ENCODE measurements around the gene SYNE3. TPM values are rescaled to one million over a fixed set of nuclear protein-coding genes. Genes with fewer than 3 reads are reported as not detected.
A peak's percentile ranks its signal among the peaks of the same experiment; 100 is the strongest.

Gene SYNE3
- total and polyA plus RNA-seq, 10 of the 15 experiments (the other 5 are each of a cell fraction or from before 2014, with no cell fraction given) = 1.4 to 44.1 (median 13.4) TPM

DNA sequence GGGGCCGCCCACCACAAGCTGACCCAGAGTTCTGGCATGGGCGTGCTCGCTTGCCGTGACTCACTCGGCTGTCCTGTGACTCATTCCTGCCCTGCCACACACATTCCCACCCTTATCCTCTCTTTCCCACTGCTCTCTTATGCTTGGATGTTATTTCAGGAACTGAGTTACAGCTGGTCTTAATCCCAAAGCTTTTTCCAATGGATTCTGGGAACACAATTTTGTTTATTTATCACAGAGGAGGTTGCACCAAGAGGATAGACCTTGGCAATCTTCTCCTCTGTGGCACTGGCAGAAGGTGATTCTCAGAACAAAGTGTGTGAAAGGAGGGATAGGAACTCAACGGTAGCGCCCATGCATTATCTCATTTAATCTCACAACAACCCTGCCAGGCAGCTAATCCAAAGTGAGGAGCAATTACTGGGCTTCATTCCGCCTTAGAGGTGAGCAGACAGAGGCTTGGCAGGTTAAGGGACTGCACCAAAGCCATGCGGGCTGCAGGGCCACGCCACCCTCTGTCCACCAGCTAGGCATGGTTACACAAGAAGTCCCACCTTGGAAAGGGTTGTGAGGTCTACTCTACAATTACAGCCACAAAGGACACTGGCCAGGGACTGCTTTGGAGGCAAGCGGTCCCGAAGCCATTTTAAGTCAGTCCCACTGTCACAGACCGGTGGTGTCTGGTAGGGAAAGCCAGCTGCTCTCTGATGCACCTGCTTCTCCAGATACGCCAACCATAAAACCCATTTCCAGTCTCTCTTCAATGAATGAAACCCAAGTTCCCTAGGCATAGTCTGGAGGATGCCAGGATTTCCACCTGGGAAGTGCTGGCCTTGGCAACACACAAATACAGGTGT lies 32.9 kb downstream of the SYNE3 start:
- 75% methylated on average over 14 of the region's 14 CpGs for WGBS (ENCODE audit: insufficient coverage, insufficient replicate concordance, low lambda C conversion rate, missing lambda C conversion rate)
- RAD21 ChIA-PET (ENCODE audit: unreplicated experiment) = interaction anchor here (0.9 to 1.4 kb wide), 3 partner anchors 9 to 41 kb away, joined by 3 to 4 read pairs (median 3); no protein-coding TSS in a partner anchor
- no peak overlapping the region for H3K27ac ChIP-seq (ENCODE audit: control insufficient read depth, insufficient read depth)
- SMC1A ChIA-PET (ENCODE audit: uncharacterized antibody, unreplicated experiment) = interaction anchor here (0.8 to 3.2 kb wide), 7 partner anchors 9 to 47 kb away, joined by 3 to 12 read pairs (median 4); no protein-coding TSS in a partner anchor
- BruUV-seq (replicated peaks) = no TSS peak
- peaks cover 24% of the 10 kb centered on the region for H3K4me1 ChIP-seq (ENCODE audit: control insufficient read depth, insufficient read depth, low read length)
- intact Hi-C loops (cut with micrococcal nuclease; ENCODE audit: unreplicated experiment) (no loop called here), in situ Hi-C loops (cut with MboI) (no loop called here)
- H3K79me2 ChIP-seq (ENCODE audit: control insufficient read depth, insufficient read depth, low read length) = peaks cover 46% of the 10 kb centered on the region
- CTCF ChIA-PET = interaction anchor here (0.9 kb wide), 1 partner anchor 30 kb away, joined by 3 read pairs; no protein-coding TSS in a partner anchor
- ATAC-seq (no peak), FAIRE-seq (no peak), DNase-seq (ENCODE audit: low read depth, low spot score) (no peak)
- H2AFZ ChIP-seq (ENCODE audit: control insufficient read depth, low read depth, low read length) = no peak overlapping the region
- H4K20me1 ChIP-seq (ENCODE audit: control insufficient read depth, insufficient read depth) = no peaks in the 10 kb centered on the region
- peaks cover 4 to 10% of the 10 kb centered on the region in 2 experiments; a peak in 3 of 4 replicates for H3K36me3 ChIP-seq (ENCODE audit: control insufficient read depth in 2 of 2, insufficient read depth in 2 of 2, low read length in 1 of 2)
- TF ChIP-seq TCF3 (IDR thresholded peaks at IDR 0.05; ENCODE audit: borderline replicate concordance, insufficient read depth, low read depth, low read length) (0 out of 2 replicates have a peak, but pooled peaks have one; percentile 52), ATF7 (IDR thresholded peaks at IDR 0.05; ENCODE audit: low read depth) (no peak)
- TF ChIP-seq, protein P1, sequence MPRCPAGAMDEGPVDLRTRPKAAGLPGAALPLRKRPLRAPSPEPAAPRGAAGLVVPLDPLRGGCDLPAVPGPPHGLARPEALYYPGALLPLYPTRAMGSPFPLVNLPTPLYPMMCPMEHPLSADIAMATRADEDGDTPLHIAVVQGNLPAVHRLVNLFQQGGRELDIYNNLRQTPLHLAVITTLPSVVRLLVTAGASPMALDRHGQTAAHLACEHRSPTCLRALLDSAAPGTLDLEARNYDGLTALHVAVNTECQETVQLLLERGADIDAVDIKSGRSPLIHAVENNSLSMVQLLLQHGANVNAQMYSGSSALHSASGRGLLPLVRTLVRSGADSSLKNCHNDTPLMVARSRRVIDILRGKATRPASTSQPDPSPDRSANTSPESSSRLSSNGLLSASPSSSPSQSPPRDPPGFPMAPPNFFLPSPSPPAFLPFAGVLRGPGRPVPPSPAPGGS (IDR thresholded peaks at IDR 0.05; ENCODE audit: borderline replicate concordance, insufficient read depth, low read depth, low read length, poor library complexity, severe bottlenecking) = peak; percentile 88
- no peaks in the 10 kb centered on the region for H3K27me3 ChIP-seq (replicated peaks in 1 of 2; ENCODE audit: control insufficient read depth in 2 of 2, insufficient read depth in 2 of 2, low read length in 1 of 2)
- no peak overlapping the region for H3K9ac ChIP-seq (ENCODE audit: control insufficient read depth, insufficient read depth, low read length)
- H3K9me3 ChIP-seq (replicated peaks; ENCODE audit: control insufficient read depth, insufficient read depth, low read length) = no peaks in the 10 kb centered on the region
- no peak overlapping the region for H3K4me2 ChIP-seq (ENCODE audit: control insufficient read depth, insufficient read depth)
- POLR2A ChIA-PET = interaction anchor here (1.0 to 1.1 kb wide), 2 partner anchors 10 to 20 kb away, joined by 3 to 4 read pairs; no protein-coding TSS in a partner anchor
- no peak overlapping the region for H3K4me3 ChIP-seq

Data from GM12878 (cell line).